CD4-positive, alpha-beta T cell treated with Interleukin-10 for 1 hour (primary cell): ENCODE measurements around the gene AQP10.
"Not testable (repeated sequence)": the region's sequence is repeated elsewhere in the genome, so short reads cannot be mapped to it uniquely, and the experiment has no call there.

ENCODE experiments used
- DNase-seq: peaks from one replicate; pipeline ENCODE4 v3.0.0-alpha.2; 2020

AQP10 gene

DNA sequence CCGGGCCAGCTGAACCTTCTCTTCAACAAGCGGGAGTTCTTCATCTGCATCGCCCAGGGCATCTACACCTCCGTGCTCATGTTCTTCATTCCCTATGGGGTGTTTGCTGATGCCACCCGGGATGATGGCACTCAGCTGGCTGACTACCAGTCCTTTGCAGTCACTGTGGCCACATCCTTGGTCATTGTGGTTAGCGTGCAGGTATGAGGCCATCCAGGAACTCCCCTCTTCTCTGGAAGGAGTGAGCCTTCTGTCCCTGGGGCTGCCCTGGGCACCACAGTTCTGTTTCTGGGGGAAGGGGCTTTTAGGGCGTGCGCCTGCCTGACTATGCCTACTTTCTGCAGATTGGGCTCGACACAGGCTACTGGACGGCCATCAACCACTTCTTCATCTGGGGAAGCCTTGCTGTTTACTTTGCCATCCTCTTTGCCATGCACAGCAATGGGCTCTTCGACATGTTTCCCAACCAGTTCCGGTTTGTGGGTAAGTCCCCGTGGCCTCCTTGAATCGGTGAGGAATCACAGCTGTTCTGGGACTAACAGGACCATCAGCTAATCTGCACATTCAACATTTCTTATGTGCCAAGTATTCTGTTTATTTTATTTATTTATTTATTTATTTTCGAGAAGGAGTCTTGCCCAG is 25.5 kb downstream of the AQP10 start:
- DNase-seq = no peak

DNA sequence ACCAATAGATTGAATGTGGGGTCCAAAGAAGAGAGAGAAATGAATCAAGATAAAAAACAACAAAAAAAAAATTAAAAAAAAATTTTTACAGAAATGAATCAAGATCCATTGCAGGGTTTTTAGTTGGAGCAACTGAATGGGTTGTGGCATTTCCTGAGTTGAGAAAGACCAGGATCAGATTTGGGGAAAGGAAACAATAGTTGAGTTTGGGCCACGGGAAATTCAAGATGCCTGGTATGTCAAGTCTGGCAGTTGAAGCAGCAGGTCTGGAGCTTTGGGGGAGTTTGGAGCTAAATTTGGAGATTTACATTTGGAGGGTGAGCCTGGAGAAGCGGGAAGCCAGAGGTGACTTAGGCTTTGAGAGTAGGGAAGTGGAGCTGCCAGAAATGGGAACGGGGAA is 27.1 kb downstream of the AQP10 start:
- no peak for DNase-seq

DNA sequence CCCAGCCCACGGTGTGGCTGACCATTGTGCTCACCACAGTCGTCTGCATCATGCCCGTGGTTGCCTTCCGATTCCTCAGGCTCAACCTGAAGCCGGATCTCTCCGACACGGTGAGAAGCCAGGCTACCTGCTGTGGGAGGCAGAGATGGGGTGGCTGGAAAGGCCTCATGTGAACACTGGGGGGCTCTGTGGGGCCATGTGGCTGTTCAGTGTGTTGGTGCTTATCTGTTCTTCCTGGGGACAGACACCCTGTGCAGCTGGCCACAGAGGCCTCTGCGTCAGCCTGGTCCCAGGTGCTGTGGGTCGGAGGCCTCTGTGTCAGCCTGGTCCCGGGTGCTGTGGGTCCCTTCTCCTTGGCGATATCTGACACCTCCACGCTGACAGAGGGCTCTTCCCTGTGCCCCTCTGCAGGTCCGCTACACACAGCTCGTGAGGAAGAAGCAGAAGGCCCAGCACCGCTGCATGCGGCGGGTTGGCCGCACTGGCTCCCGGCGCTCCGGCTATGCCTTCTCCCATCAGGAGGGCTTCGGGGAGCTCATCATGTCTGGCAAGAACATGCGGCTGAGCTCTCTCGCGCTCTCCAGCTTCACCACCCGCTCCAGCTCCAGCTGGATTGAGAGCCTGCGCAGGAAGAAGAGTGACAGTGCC is 27.7 kb downstream of the AQP10 start:
- DNase-seq = no peak

DNA sequence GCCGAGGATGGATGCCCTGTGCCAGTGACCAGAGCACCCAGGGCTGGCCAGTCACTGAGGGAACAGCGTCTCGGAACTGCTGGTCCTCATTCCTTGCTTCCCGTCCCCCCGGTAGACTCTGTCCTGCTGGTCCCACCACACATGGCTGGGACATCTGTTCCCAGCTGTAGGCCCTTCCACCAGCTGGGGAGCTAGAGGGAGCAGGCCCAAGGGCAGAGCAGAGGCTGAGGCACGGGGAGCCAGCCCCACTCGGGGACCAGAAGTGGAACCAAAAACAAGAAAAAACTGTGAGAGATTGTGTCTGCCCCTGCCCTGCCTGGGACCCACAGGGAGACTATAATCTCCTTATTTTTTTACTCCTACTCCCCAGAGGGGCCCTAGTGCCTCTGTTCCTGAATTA is 28.2 kb downstream of the AQP10 start:
- no peak for DNase-seq

DNA sequence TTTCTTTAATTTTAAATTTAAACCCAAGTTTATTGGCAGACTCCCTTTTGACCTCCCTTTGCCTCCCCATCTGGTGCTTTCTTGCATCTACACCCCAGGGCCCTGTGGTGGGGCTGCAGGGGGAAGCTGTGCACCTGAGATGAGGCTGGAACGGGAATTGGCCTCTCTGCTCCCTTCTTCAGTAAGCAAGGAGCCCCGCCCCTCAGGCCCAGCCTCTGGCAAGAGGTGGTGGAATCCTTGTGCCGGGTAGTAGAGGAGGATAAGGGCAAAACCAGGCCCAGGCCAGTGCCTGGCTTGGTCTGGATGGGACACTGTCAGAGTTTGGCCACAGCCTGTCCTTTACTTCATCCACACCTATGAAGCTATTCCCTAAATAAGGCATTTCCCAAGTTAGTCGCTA is 29.5 kb downstream of the AQP10 start:
- DNase-seq = no peak

DNA sequence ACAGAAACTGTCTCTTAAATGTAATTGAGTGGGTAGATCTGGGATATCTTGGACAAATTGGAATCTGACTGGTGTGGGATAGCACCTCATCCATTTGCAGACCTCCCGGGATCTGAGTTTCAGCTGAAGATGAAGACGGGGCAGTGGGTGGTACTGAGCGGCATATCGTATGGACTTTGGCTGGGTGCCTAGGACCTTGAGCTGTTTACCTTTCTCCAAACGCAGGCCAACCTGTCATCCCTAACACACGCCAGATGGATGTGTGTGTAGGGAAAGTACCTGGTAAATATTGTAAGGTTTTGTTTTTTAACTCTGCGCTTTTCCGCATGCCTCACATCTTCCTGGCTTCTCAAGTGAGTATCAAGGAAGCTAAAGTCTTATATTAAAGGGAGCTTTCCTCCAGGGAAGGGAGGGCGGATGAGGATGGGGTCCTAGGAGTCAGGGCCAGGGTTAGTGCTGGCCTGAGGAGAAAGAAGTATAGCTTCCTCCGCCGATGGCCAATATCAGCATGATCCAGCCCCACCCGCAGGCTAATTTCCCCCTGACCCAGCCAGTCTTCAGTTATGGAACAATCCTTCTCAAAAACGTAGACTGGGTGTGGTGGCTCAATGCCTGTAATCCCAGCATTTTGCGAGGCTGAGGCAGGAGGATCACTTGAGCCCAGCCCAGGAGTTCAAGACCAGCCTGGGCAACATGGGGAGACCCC is 30.6 kb downstream of the AQP10 start:
- no peak for DNase-seq

DNA sequence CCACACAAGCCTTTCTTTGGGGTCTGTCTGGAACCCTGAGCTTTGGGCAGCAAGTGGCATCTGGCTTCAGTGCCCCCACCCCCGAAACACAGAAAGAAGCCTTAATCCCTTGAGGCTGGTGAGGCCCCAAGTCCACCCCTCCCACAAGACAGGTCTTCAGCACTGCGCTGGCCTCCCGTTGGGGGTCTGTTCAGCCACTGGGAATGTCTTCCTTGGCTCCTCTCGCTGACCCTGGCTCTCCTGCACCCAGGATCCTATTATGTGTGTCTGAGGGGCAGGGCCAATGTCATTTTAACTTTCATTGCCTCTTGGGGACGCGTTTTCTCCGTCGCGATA is 31.3 kb downstream of the AQP10 start:
- DNase-seq = no peak

DNA sequence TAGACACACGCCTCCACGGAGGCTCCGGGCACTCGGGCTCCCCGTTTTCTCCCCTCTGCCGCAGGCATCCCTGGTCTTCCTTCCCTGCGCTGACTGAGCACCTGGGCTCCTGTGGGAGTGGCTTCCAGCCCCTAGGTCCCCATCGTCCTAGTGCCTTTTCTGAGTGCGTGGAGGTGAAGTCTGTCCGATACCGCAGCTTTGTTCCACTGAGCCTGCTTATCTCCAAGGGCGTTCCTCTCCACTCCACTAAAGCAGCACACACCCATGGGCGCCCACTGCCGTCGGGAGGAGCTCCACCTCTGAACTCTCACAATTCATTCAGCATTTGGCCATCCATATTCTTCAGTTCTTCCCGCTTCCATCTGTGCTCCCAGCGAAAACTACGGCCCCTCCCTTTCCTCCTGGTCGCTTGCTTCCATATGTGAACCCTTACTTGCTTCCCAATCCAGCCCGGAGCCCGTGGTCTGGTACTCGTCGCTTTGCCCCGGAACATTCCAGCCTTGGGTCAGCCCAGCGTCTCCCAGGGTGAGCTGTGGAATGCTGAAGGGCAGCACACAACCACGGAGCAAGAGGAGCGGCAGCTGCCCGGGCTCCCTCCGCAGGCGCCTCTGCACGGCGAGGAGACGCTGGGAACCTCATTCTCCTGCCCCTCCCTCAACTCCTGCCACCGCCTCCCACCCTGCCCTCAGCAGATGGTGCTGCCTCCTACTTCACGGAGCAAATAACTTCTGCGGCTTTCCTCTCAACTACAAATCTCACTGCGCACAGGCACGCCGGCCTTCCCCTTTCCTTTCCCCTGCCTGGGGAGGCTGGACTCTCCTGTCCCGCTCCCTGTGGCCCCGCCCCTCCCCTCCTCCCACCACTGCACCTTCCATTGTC is 31.9 kb downstream of the AQP10 start:
- DNase-seq = peak; percentile 57

DNA sequence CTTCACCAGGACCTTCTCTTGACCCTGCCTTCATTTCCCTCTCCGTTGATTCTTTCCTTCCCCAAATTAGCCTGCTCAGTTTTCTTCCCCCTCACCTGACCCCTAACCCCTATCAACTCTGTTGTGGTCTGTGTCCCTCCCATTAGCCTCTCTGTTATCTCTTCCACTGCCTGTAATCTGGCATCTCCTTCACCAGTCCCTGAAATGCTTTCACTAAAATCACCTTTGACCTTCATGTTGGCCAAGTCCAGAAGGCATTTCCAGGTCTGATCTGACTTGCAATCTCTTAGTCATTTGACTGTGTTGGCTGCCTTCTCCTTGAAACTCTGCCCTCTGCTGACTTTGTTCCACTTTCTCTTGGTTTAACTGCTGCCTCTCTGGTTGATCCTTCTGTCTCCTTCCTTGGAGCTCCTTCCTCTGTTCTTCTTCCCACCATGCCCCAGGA is 32.6 kb downstream of the AQP10 start:
- DNase-seq = peak; percentile 55

DNA sequence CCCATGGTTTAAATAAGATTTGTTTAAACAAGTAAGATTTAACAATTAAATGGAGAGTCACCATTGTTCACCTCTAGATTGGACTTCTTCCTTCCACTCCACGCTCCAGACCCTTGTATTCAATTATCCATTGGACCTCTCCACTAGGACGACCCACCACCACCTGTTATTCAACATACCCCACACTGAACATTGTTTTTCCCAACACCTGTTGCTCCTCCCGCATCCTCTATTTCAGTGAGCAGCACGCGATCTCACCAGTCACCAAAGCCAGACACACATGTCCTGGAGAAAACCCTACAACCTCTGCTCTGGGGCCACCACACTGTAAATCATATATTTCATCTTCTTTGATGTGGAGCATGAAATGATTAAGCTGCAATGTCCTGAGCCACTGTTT is 33.1 kb downstream of the AQP10 start:
- no peak for DNase-seq

DNA sequence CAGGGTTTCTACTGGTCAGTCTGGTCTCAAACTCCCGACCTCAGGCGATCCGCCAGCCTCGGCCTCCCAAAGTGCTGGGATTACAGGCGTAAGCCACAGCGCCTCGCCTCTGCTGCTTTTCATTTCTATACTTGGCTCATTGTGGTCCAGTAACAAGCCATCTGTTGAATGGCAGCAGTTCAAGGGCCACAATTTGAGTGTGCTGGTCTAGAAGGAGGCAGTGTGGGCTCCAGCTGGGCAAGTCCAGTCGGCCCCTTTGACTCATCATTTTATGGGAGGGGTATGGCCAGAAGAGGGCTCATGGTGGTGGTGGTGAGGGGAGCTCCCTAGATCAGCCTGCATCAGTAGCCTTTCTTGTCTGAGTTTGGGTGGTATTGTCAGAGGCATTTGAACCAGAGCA is 37.6 kb downstream of the AQP10 start:
- no peak for DNase-seq

DNA sequence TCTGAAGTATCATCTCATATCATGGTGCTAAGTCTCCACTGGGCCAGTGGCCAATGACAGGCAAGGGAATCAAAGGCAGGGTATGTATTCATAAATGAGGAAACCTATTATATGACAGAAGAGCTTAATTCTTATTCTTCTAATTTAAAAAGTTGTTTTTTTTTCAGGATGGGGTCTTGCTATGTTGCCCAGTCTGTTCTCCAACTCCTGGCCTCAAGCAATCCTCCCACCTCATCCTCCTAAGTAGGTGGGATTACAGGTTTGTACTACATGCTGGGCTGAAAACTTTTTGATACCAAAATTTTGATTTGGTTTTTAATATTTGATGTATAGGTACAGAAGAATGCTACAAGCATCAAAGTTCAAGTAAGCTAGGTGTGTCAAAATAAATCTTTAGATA is 39.4 kb downstream of the AQP10 start:
- no peak for DNase-seq

DNA sequence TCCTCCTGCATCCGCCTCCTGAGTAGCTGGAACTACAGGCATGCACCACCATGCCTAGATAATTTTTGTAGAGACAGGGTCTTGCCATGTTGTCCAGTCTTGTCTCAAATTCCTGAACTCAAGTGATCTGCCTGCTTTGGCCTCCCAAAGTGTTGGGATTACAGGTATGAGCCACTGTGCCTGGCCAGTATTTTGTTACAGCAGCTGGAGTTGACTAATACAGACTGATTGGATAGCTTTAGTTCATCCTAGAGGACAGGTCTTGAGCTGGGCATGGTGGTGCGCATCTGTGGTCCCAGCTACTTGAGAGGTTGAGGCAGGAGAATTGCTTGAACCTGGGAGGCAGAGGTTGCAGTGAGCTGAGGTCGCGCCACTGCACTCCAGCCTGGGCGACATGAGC is 40.0 kb downstream of the AQP10 start:
- not testable (repeated sequence) for DNase-seq

DNA sequence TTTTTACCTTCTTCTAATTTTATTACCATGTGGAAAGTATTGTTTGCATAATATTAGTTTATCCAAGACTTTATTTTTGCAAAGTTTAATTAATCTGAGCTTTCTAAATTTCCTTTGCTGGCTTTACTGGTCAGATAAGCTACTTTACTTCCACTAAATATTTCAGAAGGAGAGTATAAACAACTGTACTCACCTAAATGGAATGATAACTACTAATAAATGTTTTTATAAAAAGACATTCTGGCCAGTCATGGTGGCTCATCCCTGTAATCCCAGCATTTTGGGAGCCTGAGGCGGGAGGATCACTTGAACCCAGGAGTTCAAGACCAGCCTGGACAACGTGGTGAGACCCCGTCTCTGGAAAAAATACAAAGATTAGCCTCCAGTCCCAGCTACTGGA is 40.5 kb downstream of the AQP10 start:
- no peak for DNase-seq

DNA sequence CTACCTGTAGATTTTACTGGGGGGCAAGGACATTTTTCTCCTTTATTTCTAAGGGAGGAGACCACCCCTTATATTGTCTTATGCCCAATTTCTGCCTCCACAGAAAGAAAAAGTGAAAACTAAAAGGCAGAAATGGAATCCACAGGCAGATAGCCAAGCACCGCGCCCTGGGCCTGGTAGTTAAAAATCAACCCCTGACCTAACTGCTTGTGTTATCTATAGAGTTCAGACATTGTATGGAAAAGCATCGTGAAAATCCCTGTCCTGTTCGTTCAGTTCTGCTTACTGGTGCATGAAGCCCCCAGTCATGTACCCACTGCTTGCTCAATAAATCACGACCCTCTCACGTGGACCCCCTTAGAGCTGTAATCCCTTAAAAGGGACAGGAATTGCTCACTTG is 50.5 kb downstream of the AQP10 start:
- DNase-seq = no peak

DNA sequence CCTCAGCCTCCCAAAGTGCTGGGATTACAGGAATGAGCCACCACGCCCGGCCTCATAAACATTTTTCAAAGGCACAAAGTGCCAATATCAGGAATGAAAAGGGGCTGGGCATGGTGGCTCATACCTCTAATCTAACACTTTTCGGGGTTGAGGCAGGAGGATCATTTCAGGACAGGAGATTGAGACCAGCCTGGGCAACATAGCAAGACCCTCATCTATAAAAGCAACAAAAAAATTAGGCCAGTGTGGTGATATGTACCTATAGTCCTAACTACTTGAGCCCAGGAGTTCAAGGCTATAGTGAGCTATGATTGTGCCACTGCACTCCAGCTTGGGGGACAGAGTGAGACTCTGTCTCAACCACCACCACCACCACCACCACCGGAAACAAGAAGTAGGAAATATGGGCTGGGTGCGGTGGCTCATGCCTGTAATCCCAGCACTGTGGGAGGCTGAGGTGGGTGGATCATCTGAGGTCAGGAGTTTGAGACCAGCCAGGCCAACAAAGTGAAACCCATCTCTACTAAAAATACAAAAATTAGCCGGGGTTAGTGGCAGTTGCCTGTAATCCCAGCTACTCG is 53.0 kb downstream of the AQP10 start:
- DNase-seq = not testable (repeated sequence)
